SU-DHL-6 (cell line): Measurements from ENCODE around the gene GRID1.

ENCODE experiments used
- EZH2phosphoT487 ChIP-seq: fragments of 200-600 bp; sonication (generic), shearing (Covaris generic); conservative IDR thresholded peaks from 2 replicates; pipeline ENCODE4 v1.6.1; 2018; ENCODE audit warnings: mild to moderate bottlenecking, antibody characterized with exemption, low read length, moderate library complexity, mixed read lengths
- TF ChIP-seq, protein P1 (sequence below): fragments of 200-600 bp; sonication (generic); IDR thresholded peaks from one replicate; pipeline ENCODE4 v1.5.1; 2017; ENCODE audit warnings: antibody characterized with exemption, mild to moderate bottlenecking, low read length, moderate library complexity; ENCODE audit not compliant: insufficient read depth, poor library complexity, severe bottlenecking

DNA sequence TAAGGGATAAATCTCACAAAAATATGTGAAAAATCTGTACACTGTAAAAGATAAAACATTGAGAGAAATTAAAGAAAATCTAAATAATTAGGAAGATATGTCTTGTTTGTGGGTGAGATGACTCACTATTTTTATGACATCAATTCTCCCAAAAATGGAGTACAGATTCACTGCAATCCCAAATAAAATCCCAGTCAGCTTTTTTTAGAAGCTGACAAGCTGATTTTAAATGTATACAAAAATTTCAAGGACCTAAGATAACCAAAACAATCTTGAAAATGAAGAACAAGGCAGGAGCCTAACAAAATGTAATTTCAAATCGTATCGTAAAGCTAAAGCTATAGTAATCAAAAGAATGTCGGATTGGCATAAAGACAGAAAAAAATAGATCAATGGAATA lies 458.1 kb downstream of the GRID1 start:
- no peak for TF ChIP-seq EZH2phosphoT487
- TF ChIP-seq, protein P1, sequence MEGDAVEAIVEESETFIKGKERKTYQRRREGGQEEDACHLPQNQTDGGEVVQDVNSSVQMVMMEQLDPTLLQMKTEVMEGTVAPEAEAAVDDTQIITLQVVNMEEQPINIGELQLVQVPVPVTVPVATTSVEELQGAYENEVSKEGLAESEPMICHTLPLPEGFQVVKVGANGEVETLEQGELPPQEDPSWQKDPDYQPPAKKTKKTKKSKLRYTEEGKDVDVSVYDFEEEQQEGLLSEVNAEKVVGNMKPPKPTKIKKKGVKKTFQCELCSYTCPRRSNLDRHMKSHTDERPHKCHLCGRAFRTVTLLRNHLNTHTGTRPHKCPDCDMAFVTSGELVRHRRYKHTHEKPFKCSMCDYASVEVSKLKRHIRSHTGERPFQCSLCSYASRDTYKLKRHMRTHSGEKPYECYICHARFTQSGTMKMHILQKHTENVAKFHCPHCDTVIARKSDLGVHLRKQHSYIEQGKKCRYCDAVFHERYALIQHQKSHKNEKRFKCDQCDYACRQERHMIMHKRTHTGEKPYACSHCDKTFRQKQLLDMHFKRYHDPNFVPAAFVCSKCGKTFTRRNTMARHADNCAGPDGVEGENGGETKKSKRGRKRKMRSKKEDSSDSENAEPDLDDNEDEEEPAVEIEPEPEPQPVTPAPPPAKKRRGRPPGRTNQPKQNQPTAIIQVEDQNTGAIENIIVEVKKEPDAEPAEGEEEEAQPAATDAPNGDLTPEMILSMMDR: no peak
